ENCODE measurements around the gene SUSD6. TPM values are rescaled to one million over a fixed set of nuclear protein-coding genes. Genes with fewer than 3 reads are reported as not detected.

SUSD6 gene
- total RNA-seq, 1 donor from 2014 or later, result 22.3 TPM

DNA sequence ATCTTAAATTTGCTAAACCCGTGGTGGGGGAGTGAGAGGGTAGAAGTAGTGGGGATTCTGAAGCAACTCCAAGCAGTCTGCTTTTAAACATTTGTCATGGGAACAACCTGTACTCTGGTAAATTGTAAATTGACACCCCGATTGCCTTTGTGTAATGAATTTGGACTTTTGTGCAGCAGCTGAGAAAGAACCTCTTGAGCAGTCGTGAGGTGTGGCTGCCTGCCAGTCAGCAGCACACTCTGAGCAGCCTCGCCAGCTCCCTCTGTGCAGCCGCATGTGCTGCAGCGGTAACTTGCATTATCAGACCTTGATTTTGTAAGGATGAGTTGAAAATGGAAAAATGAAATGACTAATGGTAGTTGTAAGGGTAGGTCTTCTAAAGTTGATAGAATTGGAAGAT, 74.3 kb downstream of the SUSD6 start:
- no peaks in the 10 kb centered on the region for H3K27me3 Mint-ChIP-seq
- no peak overlapping the region for H3K27ac Mint-ChIP-seq
- TF ChIP-seq, protein P1, sequence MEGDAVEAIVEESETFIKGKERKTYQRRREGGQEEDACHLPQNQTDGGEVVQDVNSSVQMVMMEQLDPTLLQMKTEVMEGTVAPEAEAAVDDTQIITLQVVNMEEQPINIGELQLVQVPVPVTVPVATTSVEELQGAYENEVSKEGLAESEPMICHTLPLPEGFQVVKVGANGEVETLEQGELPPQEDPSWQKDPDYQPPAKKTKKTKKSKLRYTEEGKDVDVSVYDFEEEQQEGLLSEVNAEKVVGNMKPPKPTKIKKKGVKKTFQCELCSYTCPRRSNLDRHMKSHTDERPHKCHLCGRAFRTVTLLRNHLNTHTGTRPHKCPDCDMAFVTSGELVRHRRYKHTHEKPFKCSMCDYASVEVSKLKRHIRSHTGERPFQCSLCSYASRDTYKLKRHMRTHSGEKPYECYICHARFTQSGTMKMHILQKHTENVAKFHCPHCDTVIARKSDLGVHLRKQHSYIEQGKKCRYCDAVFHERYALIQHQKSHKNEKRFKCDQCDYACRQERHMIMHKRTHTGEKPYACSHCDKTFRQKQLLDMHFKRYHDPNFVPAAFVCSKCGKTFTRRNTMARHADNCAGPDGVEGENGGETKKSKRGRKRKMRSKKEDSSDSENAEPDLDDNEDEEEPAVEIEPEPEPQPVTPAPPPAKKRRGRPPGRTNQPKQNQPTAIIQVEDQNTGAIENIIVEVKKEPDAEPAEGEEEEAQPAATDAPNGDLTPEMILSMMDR (IDR thresholded peaks at IDR 0.05; ENCODE audit: unreplicated experiment), result no peak
- no peaks in the 10 kb centered on the region for H3K9me3 Mint-ChIP-seq (ENCODE audit: low read depth)
- DNase-seq (ENCODE audit: low spot score, unreplicated experiment), result no peak
- peaks cover 4% of the 10 kb centered on the region for H3K36me3 Mint-ChIP-seq (ENCODE audit: insufficient read depth)
- H3K4me3 Mint-ChIP-seq (ENCODE audit: low read depth), result no peak overlapping the region
- peaks cover 18% of the 10 kb centered on the region for H3K4me1 Mint-ChIP-seq (ENCODE audit: low read depth)

DNA sequence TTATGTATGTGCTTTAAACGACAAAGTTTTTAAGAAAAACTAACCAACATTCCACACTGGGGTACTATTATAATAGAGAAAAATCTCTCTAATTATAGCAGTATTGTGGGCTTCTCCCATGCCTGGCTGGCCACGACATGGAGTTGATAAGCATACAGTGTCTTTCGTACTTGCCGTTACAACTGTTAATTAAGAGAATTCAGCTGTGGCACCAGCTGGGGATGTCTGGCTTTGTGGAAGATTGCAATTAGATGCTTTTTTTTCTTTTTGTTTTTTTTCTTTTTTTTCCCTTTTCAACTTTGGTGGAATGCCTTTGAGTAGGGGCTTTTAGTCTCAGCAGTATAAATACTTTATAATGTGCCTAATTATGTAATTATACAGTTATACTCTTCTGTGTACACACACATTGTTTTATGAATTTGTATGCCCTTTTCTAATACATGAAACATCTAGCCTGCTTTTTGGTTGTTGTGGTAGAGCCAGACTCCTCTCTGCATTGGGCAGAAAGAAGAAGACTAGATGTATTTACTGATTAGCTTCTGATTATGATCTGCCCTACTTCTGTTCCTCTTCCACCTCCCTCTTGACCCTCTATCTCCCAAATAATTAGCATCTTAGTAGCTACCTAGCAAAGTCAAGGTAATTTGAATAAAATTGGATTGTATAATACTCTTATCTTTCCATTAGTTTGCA, 76.4 kb downstream of the SUSD6 start:
- no peak for DNase-seq (ENCODE audit: low spot score, unreplicated experiment)
- Mint-ChIP-seq H3K27ac (peak overlapping the region; percentile 74), H3K9me3 (ENCODE audit: low read depth) (no peaks in the 10 kb centered on the region), H3K27me3 (no peaks in the 10 kb centered on the region), H3K36me3 (ENCODE audit: insufficient read depth) (no peaks in the 10 kb centered on the region), H3K4me3 (ENCODE audit: low read depth) (no peak overlapping the region), H3K4me1 (ENCODE audit: low read depth) (peaks cover 23% of the 10 kb centered on the region)
- TF ChIP-seq, protein P1 (IDR thresholded peaks at IDR 0.05; ENCODE audit: unreplicated experiment), result no peak

DNA sequence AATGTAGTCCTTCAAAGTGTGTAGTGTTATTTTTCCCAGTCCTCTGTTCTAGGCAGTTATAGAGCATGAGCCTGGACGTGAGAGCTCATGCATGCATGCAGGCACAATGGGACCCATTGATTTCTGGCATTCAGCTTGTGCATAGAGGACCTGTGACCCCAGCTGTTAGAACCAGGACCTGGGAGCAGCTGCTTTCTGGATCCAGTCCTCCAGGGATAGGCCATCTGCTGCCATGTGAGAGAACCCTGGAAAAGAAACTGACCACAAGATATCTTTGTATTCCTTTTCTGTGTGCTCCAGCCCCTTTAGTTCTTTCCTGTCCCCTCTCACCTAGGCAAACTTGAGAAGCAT, 76.9 kb downstream of the SUSD6 start:
- H3K9me3 Mint-ChIP-seq (ENCODE audit: low read depth), result no peaks in the 10 kb centered on the region
- H3K4me1 Mint-ChIP-seq (ENCODE audit: low read depth), result peaks cover 26% of the 10 kb centered on the region
- no peaks in the 10 kb centered on the region for H3K27me3 Mint-ChIP-seq
- H3K27ac Mint-ChIP-seq, result peak overlapping the region; percentile 74
- no peak overlapping the region for H3K4me3 Mint-ChIP-seq (ENCODE audit: low read depth)
- DNase-seq (ENCODE audit: low spot score, unreplicated experiment), result no peak
- no peaks in the 10 kb centered on the region for H3K36me3 Mint-ChIP-seq (ENCODE audit: insufficient read depth)
- TF ChIP-seq, protein P1 (IDR thresholded peaks at IDR 0.05; ENCODE audit: unreplicated experiment), result no peak

DNA sequence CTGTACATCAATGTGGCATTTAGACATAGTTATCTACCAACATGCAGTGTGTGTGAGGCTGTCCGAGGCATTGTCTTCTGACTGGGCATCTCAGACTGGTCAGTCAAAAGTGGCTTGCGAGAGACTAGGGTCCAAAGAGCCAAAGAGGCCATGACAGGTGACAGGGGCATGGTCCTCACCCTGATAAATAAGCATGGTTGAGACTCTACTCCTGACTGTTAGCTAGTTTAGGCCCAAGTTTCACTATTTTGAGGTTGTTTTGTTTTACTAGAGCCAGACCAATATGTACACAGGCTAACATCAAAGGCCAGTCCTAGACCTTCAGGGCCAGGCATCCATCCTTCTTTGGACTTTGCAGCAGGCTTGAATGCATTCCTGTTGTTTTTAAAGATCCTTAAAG, 78.6 kb downstream of the SUSD6 start:
- no peak overlapping the region for H3K27ac Mint-ChIP-seq
- TF ChIP-seq, protein P1 (IDR thresholded peaks at IDR 0.05; ENCODE audit: unreplicated experiment), result no peak
- no peak for DNase-seq (ENCODE audit: low spot score, unreplicated experiment)
- H3K9me3 Mint-ChIP-seq (ENCODE audit: low read depth), result no peaks in the 10 kb centered on the region
- no peaks in the 10 kb centered on the region for H3K36me3 Mint-ChIP-seq (ENCODE audit: insufficient read depth)
- H3K27me3 Mint-ChIP-seq, result no peaks in the 10 kb centered on the region
- H3K4me3 Mint-ChIP-seq (ENCODE audit: low read depth), result no peak overlapping the region
- H3K4me1 Mint-ChIP-seq (ENCODE audit: low read depth), result peaks cover 38% of the 10 kb centered on the region

DNA sequence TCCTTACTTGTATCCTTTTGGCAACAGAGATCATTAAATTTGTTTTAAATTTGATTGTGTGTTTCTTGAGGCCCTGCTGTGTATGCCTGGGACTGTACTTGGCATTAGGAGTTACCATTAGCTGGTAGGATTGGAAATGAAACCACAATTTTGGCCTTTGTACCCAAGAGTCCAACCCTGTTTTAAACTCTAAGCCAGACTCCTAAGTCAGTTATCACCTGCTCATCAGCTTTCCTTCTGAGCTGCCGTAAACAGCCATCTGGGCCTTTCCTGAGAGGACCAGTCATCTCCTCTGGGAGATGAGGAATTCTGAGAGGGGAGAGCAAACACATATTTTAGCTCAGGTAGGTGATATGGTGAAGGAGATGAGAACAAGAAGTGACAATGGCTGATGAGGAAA, 81.2 kb downstream of the SUSD6 start:
- no peak for DNase-seq (ENCODE audit: low spot score, unreplicated experiment)
- Mint-ChIP-seq H3K4me3 (ENCODE audit: low read depth) (no peak overlapping the region), H3K27ac (no peak overlapping the region), H3K4me1 (ENCODE audit: low read depth) (peaks cover 40% of the 10 kb centered on the region), H3K36me3 (ENCODE audit: insufficient read depth) (no peaks in the 10 kb centered on the region), H3K27me3 (no peaks in the 10 kb centered on the region), H3K9me3 (ENCODE audit: low read depth) (no peaks in the 10 kb centered on the region)
- TF ChIP-seq, protein P1 (IDR thresholded peaks at IDR 0.05; ENCODE audit: unreplicated experiment), result no peak

Measured in progenitor cell of endocrine pancreas (in vitro differentiated cells).